Heart left ventricle (tissue), 16 donors: ENCODE results near the gene SEMA4G. TPM values are rescaled to one million over a fixed set of nuclear protein-coding genes. Genes with fewer than 3 reads are reported as not detected.

Experiments
- ATAC-seq, 4 donors: fragments of 200-7000 bp; cut with Tn5 transposase; one replicate each; pipeline ENCODE4 v1.9.1; 2020 to 2022; ENCODE audit warnings: moderate library complexity in 4 of 4, mild to moderate bottlenecking in 3 of 4, moderate number of reproducible peaks in 1 of 4
- DNase-seq, 5 donors: peaks; one replicate each; pipeline ENCODE4 v3.0.0-alpha.2; 2020
- H3K27ac ChIP-seq, 12 donors: fragments of 200-600 bp; sonication (generic) in 4 of 12; one replicate each; pipeline versions ENCODE4 v1.5.0 to v1.8.0; 2016 to 2022; ENCODE audit warnings: mild to moderate bottlenecking in 2 of 12
- H3K27me3 ChIP-seq, 9 donors: fragments of 200-600 bp; sonication (generic) in 2 of 9; one replicate each; pipeline versions ENCODE4 v1.5.1 to v1.8.0; 2016 to 2022; ENCODE audit warnings: mild to moderate bottlenecking in 3 of 9
- H3K36me3 ChIP-seq, 9 donors: fragments of 200-600 bp; sonication (generic) in 2 of 9; one replicate each; pipeline versions ENCODE4 v1.5.0 to v1.8.0; 2018 to 2022; ENCODE audit warnings: mild to moderate bottlenecking in 2 of 9
- H3K4me1 ChIP-seq, 12 donors: fragments of 200-600 bp; sonication (generic) in 4 of 12; one replicate each; pipeline versions ENCODE4 v1.5.0 to v1.8.0; 2016 to 2022; ENCODE audit warnings: mild to moderate bottlenecking in 3 of 12
- H3K4me3 ChIP-seq, 12 donors: fragments of 200-600 bp; sonication (generic) in 4 of 12; one replicate each; pipeline versions ENCODE4 v1.5.0 to v1.8.0; 2017 to 2022; ENCODE audit warnings: mild to moderate bottlenecking in 9 of 12, moderate library complexity in 4 of 12
- H3K9me3 ChIP-seq, 12 donors: fragments of 200-600 bp; sonication (generic) in 4 of 12; one replicate each; pipeline versions ENCODE4 v1.5.0 to v1.8.0; 2016 to 2022; ENCODE audit warnings: mild to moderate bottlenecking in 1 of 12
- CTCF ChIP-seq, 12 donors: fragments of 200-600 bp; sonication (generic) in 4 of 12; IDR thresholded peaks; one replicate each; pipeline versions ENCODE4 v1.5.0 to v1.8.0; 2018 to 2022; ENCODE audit warnings: antibody characterized with exemption in 12 of 12, mild to moderate bottlenecking in 5 of 12
- POLR2A ChIP-seq, 2 donors: fragments of 450-650 bp; IDR thresholded peaks; one replicate each; pipeline ENCODE4 v1.6.1; 2017; ENCODE audit warnings: antibody characterized with exemption in 2 of 2, mild to moderate bottlenecking in 2 of 2, moderate library complexity in 2 of 2
- WGBS, 4 donors: extraction: QIAGEN DNeasy Blood & Tissue Kit in 2 of 4; methylation state at CpG; one replicate each; pipeline versions ENCODE4 v1.1.5 to v1.1.7; 2013 to 2018; 5-methylcytosine and 5-hydroxymethylcytosine counted together
- intact Hi-C, 10 donors: fragments of 100-400 bp; cut with DNase I; formaldehyde crosslinking; loops; one replicate each; pipeline versions ENCODE4 v1.11.1 to v1.14.2; 2022
- polyA plus RNA-seq, 2 donors: library from polyadenylated mRNA; stranded (reverse); fragments of 200-250 nt; gene quantifications; one replicate each; pipeline ENCODE4 v1.2.3, GENCODE V29; 2013
- total RNA-seq, 9 donors: library from RNA; depleted of rRNA in 2 of 9; stranded (reverse); fragments of >200 nt in 2 of 9; fragmentation: NEBNext Ultra II Directional in 3 of 9; extraction: Animal tissue kit (Norgen Biotek cat#: 25700) in 3 of 9; gene quantifications; one replicate each; pipeline versions ENCODE4 v1.1.0 to v1.2.4, GENCODE V29; 2016 to 2023
- donor health status: ischemic (EF 13 %, LVEDD 7.1; RV severe dilation, severe dysfunction).
- donor health status: healthy with polysubstance abuse.
- donor health status: DM: no; HTN: yes; CAD: no.
- donor health status: DM: no; HTN: no; CAD: no.
- donor health status: ischemic (EF 25% LVEDD 6.9; RV normal size, moderate dysfunction).
- donor health status: ischemic (EF 25% LVEDD 5.7; RV mildly dilated, moderate dysfunction).
- donor health status: healthy.
- donor health status: DM: yes; HTN: yes; CAD: no.
- donor health status: ischemic (EF 35%, LVEDD 5.7; RV mildly dilated, moderate dysfunction).
- donor health status: nonischemic (EF 11% LVEDD 7.7; RV severe dilation, severe dysfunction).
- donor health status: DM: yes; HTN: yes; CAD: no.
- donor health status: PGD.
- donor health status: ischemic (EF 29% LVEDD 5.4; RV normal size, mild dysfunction).
- donor health status: nonischemic (EF 23%, LVEDD 6.1; RV moderate dilation, normal function).

SEMA4G gene
- total and polyA plus RNA-seq, 11 donors, result 0.22 to 1.8 (median 1.00) TPM

DNA sequence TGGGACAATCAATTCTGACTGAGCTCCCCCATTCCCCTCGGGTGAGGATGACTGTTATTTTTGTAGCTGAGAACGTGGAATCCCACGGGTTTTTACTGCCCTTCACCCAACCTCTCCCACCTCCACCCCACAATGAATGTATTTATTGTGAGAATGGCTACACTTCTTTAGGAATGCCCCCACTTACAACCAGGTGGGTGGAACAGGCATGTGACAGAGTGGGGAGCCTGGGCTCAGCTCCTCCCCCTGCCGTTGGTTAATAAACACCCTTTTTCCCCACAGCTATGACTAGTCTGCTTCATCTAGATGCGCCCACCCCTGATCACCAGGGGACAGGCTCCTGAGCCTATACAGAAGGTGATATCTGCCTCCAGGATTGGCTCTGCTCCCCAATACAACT is 16.0 kb downstream of the SEMA4G start:
- Histone ChIP-seq H3K27ac (no peak overlapping the region), H3K27me3 (no peaks in the 10 kb centered on the region), H3K4me3 (no peak overlapping the region), H3K36me3 (peaks cover 0 to 64% (median 43%) of the 10 kb centered on the region in 9 donors), H3K9me3 (no peaks in the 10 kb centered on the region), H3K4me1 (peaks cover 0 to 31% (median 23%) of the 10 kb centered on the region in 12 donors)
- DNase-seq (no peak), ATAC-seq (no peak)
- intact Hi-C loops, result loop anchor here in 2 of 10 donors (5.0 kb wide), 2 partner anchors 42 to 47 kb away; partner anchors contain the start of genes PDZD7 (in 1 of the 2) and SFXN3 (in 1 of the 2)
- no peak for TF ChIP-seq CTCF (IDR thresholded peaks at IDR 0.05)
- no peak for TF ChIP-seq POLR2A (IDR thresholded peaks at IDR 0.05)
- WGBS, 4 donors, result 68 to 79% (median 72%) methylated on average over 5 of the region's 5 CpGs

- peak in 1 of 4 donors; percentile 2 for ATAC-seq
- Histone ChIP-seq H3K27me3 (no peaks in the 10 kb centered on the region), H3K9me3 (no peaks in the 10 kb centered on the region), H3K4me1 (peaks cover 0 to 31% (median 23%) of the 10 kb centered on the region in 12 donors), H3K4me3 (peak overlapping the region; percentile 69 to 97 (median 87)), H3K27ac (peak overlapping the region in 9 of 12 donors; percentile 44 to 89 (median 83)), H3K36me3 (peaks cover 0 to 64% (median 43%) of the 10 kb centered on the region in 9 donors)
- intact Hi-C loops, result loop anchor here in 2 of 10 donors (5.0 kb wide), 2 partner anchors 41 to 46 kb away; partner anchors contain the start of genes PDZD7 (in 1 of the 2) and SFXN3 (in 1 of the 2)
- DNase-seq, result no peak
- 13 to 21% (median 19%) methylated on average over 17 of the region's 17 CpGs for WGBS, 4 donors
- no peak for TF ChIP-seq CTCF (IDR thresholded peaks at IDR 0.05)
- no peak for TF ChIP-seq POLR2A (IDR thresholded peaks at IDR 0.05)
These were observed 17.3 kb downstream of the SEMA4G start for GRCh38 chr10:100986623-100986951.

- ATAC-seq, result peak; percentile 83 to 93 (median 91)
- Histone ChIP-seq H3K27me3 (no peaks in the 10 kb centered on the region), H3K4me3 (peak within 1 kb of the TSS; percentile 69 to 97 (median 87)), H3K9me3 (no peaks in the 10 kb centered on the region), H3K36me3 (peaks cover 0 to 60% (median 42%) of the 10 kb centered on the region in 9 donors), H3K4me1 (peaks cover 0 to 31% (median 23%) of the 10 kb centered on the region in 12 donors), H3K27ac (peak within 1 kb of the TSS; percentile 44 to 89 (median 82))
- 1 to 2% (median 1%) methylated on average over 45 to 75 of the region's 75 CpGs for WGBS, 4 donors
- TF ChIP-seq POLR2A (IDR thresholded peaks at IDR 0.05) (peak in 1 of 2 donors; percentile 23), CTCF (IDR thresholded peaks at IDR 0.05) (no peak)
- intact Hi-C loops, result loop anchor here in 2 of 10 donors (5.0 kb wide), 2 partner anchors 40 to 45 kb away; partner anchors contain the start of genes PDZD7 (in 1 of the 2) and SFXN3 (in 1 of the 2)
- DNase-seq, result peak; percentile 80 to 90 (median 88)
These were observed 17.8 kb downstream of the SEMA4G start, which contains the start of the genes MRPL43 and TWNK for GRCh38 chr10:100986952-100987684. Gene MRPL43, minus strand, starts transcription at chr10:100987497. Its CDS starts 54 bp downstream, at chr10:100987443. Gene TWNK, plus strand, starts transcription at chr10:100987543. Its CDS starts 668 bp downstream, at chr10:100988211.

DNA sequence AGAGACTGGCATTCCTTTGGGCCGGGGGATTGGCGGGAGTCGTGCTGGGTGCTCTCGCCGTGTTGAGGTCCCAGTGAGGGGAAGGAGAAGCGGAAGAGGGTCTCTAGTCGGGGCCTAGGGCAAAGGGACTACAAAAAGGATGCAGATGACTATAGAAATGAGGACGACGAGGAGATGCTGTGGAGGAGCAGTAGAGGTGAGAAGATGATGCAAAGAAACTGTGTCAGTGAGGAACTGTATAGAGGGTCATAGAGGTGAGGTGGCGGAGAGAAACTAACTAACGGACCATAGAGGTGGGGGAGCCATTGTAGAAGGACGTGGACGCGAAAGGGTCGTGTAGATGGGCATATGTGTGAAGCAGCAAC is 18.4 kb downstream of the SEMA4G start:
- H3K27ac ChIP-seq, result peak overlapping the region in 11 of 12 donors; percentile 77 to 89 (median 83)
- WGBS, 4 donors, result 1 to 2% (median 2%) methylated on average over 15 of the region's 15 CpGs
- peak overlapping the region; percentile 69 to 97 (median 87) for H3K4me3 ChIP-seq
- peaks cover 0 to 31% (median 23%) of the 10 kb centered on the region in 12 donors for H3K4me1 ChIP-seq
- TF ChIP-seq CTCF (IDR thresholded peaks at IDR 0.05) (no peak), POLR2A (IDR thresholded peaks at IDR 0.05) (no peak)
- intact Hi-C loops, result loop anchor here in 2 of 10 donors (5.0 kb wide), 2 partner anchors 40 to 45 kb away; partner anchors contain the start of genes PDZD7 (in 1 of the 2) and SFXN3 (in 1 of the 2)
- peaks cover 0 to 56% (median 38%) of the 10 kb centered on the region in 9 donors for H3K36me3 ChIP-seq
- no peaks in the 10 kb centered on the region for H3K9me3 ChIP-seq
- DNase-seq, result no peak
- no peaks in the 10 kb centered on the region for H3K27me3 ChIP-seq
- ATAC-seq, result no peak
